HG02981 (cell line): Measurements from ENCODE around the gene DHX29.
A peak's percentile ranks its signal among the peaks of the same experiment; 100 is the strongest.
"Not testable (repeated sequence)": the region's sequence is repeated elsewhere in the genome, so short reads cannot be mapped to it uniquely, and the experiment has no call there.

Source experiments
- ATAC-seq: cut with Tn5 transposase; IDR thresholded peaks from one replicate; pipeline ENCODE4 v1.9.1; 2021; ENCODE audit warnings: mild to moderate bottlenecking, moderate library complexity; ENCODE audit not compliant: unreplicated experiment

Gene DHX29

DNA sequence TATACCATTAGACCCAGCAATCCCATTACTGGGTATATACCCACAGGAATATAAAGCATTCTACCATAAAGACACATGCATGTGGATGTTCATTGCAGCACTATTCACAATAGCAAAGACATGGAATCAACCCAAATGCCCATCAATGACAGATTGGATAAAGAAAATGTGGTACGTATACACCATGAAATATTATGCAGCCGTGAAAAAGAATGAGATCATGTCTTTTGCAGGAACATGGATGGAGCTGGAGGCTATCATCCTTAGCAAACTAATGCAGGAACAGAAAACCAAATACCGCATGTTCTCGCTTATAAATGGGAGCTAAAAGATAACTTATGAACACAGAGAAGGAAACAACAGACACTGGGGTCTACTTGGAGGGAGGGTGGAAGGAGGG is 10.7 kb upstream of the DHX29 start:
- not testable (repeated sequence) for ATAC-seq

- ATAC-seq = no peak
Observed at GRCh38 chr5:55316837-55317236, 9.3 kb upstream of the DHX29 start.

DNA sequence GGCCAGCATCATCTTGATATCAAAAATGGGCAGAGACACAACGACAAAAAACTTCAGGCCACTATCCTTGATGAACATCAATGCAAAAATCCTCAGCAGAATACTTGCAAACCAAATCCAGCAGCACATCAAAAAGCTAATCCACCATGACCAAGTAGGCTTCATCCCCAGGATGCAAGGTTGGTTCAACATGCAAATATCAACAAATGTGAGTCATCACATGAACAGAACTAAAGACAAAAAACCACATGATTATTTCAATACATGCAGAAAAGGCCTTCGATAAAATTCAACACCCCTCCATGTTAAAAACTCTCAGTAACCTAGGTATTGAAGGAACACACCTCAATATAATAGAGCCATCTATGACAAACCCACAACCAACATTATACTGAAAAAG is 8.8 kb upstream of the DHX29 start:
- no peak for ATAC-seq

GRCh38 chr5:55313870-55314617 is 6.5 kb upstream of the DHX29 start:
- ATAC-seq = no peak

DNA sequence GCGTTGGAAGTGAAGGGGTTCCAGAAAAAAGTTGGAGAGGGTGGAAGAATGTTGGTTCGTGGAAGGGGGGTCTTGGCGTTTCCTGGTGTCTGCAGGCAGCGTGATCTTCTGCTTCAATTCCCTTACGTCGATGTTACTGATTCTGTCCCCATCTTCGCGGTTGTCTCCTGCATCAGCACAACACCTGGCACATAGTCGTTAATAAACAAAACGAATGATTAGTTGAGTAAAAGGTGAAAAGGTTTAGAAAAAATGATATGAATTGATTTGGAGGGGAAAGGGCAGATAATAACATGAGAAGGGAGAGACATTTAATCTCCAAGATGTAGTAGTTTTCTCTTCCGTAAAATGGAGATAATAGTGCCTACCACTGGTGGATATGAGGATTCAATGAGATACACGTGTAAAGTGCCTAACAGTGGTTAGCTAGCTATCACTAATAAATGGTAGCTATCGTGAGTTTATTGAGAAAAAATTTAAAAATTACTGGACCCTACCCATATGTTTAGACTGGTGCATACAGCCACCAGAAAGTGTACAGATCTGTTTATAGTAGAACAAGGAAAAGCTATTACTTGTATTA is 851 bp upstream of the DHX29 start:
- ATAC-seq = peak; percentile 13

- ATAC-seq = peak; percentile 5
Observed at GRCh38 chr5:55306641-55307382, 682 bp downstream of the DHX29 start.

GRCh38 chr5:55305345-55305744 is 2.1 kb downstream of the DHX29 start:
- ATAC-seq = no peak

DNA sequence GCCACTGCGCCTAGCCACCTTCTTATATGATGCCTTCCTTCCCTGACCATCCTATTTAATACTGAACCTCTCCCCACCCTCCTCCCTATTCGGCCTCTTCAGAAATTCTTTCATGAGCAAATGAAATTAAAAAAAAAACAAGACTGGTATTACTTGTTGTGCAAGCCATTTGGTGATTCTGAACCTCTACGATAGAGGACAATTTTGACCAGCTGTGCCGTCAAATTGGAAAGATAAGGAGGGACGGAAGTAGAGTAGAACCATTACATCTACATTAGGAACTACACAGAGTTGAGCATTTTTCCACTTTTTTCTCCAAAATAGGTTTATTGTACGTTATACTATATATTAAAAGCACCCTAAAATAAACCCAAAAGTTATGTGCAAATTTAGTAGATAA is 2.9 kb downstream of the DHX29 start:
- ATAC-seq = no peak

- no peak for ATAC-seq
Observed at GRCh38 chr5:55303238-55303690, 4.2 kb downstream of the DHX29 start.

GRCh38 chr5:55300890-55301289 is 6.6 kb downstream of the DHX29 start:
- ATAC-seq = no peak

DNA sequence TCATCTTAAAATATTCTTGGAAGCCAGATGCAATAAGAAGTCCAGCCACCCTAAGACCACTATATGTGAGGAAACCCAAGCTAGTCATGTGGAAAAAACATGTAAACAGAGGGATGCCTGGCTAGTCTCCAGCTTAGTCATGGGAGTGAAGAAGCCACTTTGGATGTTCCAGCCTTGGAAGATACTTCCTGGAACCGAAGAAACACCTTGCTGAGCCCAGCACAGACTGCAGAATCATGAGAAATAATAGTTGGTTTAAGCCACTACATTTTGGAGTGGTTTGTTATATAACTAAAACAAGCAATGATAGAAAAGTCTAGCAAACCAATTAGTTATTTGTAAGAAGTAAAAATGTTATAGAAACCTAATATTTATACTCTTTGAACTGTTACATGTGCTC is 12.6 kb downstream of the DHX29 start:
- no peak for ATAC-seq

DNA sequence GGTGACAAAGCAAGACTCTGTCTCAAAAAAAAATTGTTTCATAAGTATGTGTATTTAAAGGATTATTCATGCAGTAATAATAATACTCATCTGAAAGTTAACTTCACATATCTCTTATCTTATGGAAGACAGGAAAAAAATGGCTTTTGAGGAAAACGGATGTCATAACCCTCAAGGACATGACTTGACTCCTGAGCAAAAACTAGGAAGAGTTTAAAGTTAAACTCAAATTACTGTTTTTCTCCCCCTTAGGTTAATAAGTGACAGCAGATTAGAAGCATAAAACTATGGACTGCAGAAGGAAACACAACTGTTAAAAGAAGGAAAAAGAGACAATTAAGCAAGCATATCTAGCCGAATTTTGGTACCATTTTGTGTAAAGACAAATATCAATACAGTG is 16.5 kb downstream of the DHX29 start:
- no peak for ATAC-seq

GRCh38 chr5:55289808-55290207 is 17.7 kb downstream of the DHX29 start:
- ATAC-seq = no peak

DNA sequence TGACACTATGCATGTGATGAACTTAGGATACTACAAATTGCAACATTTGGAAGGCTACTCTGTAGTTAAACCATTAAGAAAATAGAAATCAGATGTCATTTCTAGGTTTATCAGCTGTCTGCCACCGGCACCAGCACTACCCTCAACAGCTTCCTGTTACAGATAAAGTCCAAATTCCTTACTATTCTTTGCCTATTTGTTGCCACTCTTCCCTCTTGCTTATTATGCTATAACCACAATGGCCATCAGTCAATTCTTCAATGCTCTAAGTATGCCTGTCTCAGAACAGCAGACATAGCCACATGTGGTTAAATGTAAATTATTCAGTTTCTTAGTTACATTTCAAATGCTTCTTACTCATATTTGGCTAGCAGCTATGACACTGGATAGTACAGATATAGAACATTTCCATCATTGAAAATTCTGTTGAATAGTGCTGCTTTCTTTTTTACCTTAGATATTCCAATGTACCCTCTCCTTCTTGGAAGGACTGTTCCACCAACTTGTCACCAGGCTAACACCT is 21.0 kb downstream of the DHX29 start:
- no peak for ATAC-seq

- ATAC-seq = no peak
Observed at GRCh38 chr5:55278778-55279177, 28.7 kb downstream of the DHX29 start.

DNA sequence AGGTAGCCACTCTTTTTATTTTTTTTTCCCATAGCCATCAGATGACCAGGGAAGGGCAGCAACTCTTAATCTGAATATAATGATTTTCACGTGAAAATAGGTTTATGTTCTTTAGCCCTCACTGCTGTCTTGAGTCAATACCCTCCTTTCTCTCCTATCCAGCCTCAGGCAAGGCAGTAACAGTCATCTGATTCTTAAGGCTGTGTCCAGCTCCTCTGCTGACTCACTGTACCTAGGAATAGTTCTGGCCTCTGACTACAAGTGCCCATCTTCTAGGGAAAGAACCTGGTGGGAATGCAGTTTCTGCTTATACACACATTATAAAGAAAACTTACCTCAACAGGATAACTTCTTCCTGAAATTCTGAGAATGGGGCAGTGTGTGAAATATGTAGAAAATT is 30.7 kb downstream of the DHX29 start:
- no peak for ATAC-seq

DNA sequence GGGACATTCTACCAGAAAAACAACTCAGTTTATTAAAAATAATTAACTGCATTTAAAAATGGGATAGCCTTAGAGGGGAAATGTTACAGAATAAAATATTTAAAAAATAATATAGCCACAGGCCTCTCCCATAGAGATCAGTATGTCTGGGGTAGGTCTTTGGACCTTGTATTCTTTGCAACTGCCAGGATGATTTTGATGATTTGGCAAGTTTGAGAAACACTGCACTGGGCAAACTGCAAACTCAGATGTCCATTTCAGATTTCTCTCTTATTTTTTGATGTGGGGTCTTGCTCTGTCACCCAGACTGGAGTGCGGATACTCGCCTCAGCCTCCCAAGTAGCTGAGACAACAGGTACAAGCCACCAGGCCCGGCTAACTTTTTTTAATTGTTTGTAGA is 49.2 kb downstream of the DHX29 start:
- ATAC-seq = no peak

DNA sequence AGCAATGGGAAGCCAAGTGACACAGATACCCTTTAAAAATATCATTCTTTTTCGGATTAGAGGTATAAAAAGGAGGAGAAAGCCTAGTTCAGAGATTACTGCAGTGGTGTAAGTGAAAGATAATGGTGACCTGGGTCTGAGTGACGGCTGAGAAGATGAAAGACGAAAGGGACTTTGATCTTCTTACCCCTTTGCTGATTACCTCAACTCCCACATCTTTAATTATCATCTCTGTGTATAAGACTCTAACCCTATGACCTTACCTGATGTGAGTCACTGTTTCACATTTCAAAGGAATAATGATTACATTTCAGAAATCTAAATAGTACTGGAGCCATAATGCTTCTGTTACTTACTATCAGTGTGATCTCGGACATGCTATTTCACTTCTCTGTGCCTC is 52.7 kb downstream of the DHX29 start:
- no peak for ATAC-seq

- ATAC-seq = no peak
Observed at GRCh38 chr5:55250064-55250463, 57.4 kb downstream of the DHX29 start.

GRCh38 chr5:55241746-55242145 is 65.7 kb downstream of the DHX29 start:
- ATAC-seq = no peak

GRCh38 chr5:55236800-55237199 is 70.7 kb downstream of the DHX29 start:
- ATAC-seq = no peak
